Caco-2 (cell line): ENCODE data around the gene RFX3. TPM values are rescaled to one million over a fixed set of nuclear protein-coding genes. Genes with fewer than 3 reads are reported as not detected.

Experiments
- BruUV-seq: library from RNA; stranded (reverse); fragments of 400-500 nt; replicated peaks from 2 replicates; lab custom pipeline; 2021; lab: Mats Ljungman, UMichigan
- CTCF ChIA-PET: fragments of 300-600 bp; sonication (Branson Sonifier 250); formaldehyde crosslinking; loops from one replicate; lab custom pipeline; 2022; ENCODE audit warnings: antibody characterized with exemption; lab: Charles Lee
- POLR2A ChIA-PET: fragments of 300-600 bp; sonication (Branson Sonifier 250); formaldehyde crosslinking; loops from one replicate; lab custom pipeline; 2022; ENCODE audit warnings: antibody characterized with exemption; lab: Charles Lee
- DNase-seq, 2 experiments: peaks; one replicate each; pipeline versions ENCODE4 v3.0.0 to v3.0.0-alpha.2; 2020 to 2022
- H3K27me3 ChIP-seq: replicated peaks from 2 replicates; pipeline ENCODE4 v1.6.0; 2011; ENCODE audit warnings: low read length; ENCODE audit not compliant: control insufficient read depth, insufficient read depth
- H3K36me3 ChIP-seq: 2 replicates; pipeline ENCODE4 v1.5.1; 2011; ENCODE audit warnings: low read length; ENCODE audit not compliant: control insufficient read depth, insufficient read depth
- H3K4me1 ChIP-seq: fragments of 250-450 bp; sonication (Bioruptor Pico); 2 replicates; pipeline ENCODE4 v1.5.1; 2020; ENCODE audit warnings: mild to moderate bottlenecking
- H3K4me3 ChIP-seq: 2 replicates; pipeline ENCODE4 v1.5.1; 2011; ENCODE audit warnings: low read depth, mild to moderate bottlenecking, control low read depth, low read length
- H3K9me3 ChIP-seq: fragments of 250-450 bp; sonication (Bioruptor Pico); 2 replicates; pipeline ENCODE4 v1.5.1; 2020; ENCODE audit warnings: mild to moderate bottlenecking, moderate library complexity
- H3K27ac Mint-ChIP-seq: one replicate; pipeline ENCODE4 v1.8.0; 2022; ENCODE audit warnings: mixed read lengths; ENCODE audit not compliant: unreplicated experiment
- H3K27me3 Mint-ChIP-seq: one replicate; pipeline ENCODE4 v1.8.0; 2022; ENCODE audit warnings: mixed read lengths; ENCODE audit not compliant: insufficient read depth, unreplicated experiment
- H3K36me3 Mint-ChIP-seq: one replicate; pipeline ENCODE4 v1.8.0; 2022; ENCODE audit warnings: mild to moderate bottlenecking, mixed read lengths; ENCODE audit not compliant: insufficient read depth, unreplicated experiment
- H3K4me1 Mint-ChIP-seq: one replicate; pipeline ENCODE4 v1.8.0; 2022; ENCODE audit warnings: low read depth, mixed read lengths; ENCODE audit not compliant: unreplicated experiment
- H3K4me3 Mint-ChIP-seq: one replicate; pipeline ENCODE4 v1.8.0; 2022; ENCODE audit warnings: mild to moderate bottlenecking, moderate library complexity, mixed read lengths; ENCODE audit not compliant: unreplicated experiment
- H3K9me3 Mint-ChIP-seq: one replicate; pipeline ENCODE4 v1.8.0; 2022; ENCODE audit warnings: mixed read lengths; ENCODE audit not compliant: unreplicated experiment
- CTCF ChIP-seq, 2 experiments: fragments of 200-600 bp in 1 of 2; IDR thresholded peaks; 1 replicate in 1 of 2; 2 replicates in 1 of 2; pipeline versions ENCODE4 v1.5.1 to v1.8.0; 2011 to 2022; ENCODE audit warnings: antibody characterized with exemption in 1 of 2, control low read depth in 1 of 2, inconsistent platforms in 1 of 2, low read depth in 1 of 2, low read length in 1 of 2, mild to moderate bottlenecking in 1 of 2, moderate library complexity in 1 of 2; ENCODE audit not compliant: insufficient read depth in 1 of 2, severe bottlenecking in 1 of 2, unreplicated experiment in 1 of 2
- intact Hi-C: fragments of 100-400 bp; cut with micrococcal nuclease; formaldehyde crosslinking; loops from one replicate; pipeline ENCODE4 v1.10.0; 2022; ENCODE audit not compliant: unreplicated experiment
- total RNA-seq: library from RNA; stranded (reverse); gene quantifications from 2 replicates; pipeline ENCODE4 v1.2.3, GENCODE V29; 2022

Gene RFX3
- total RNA-seq, 1 experiment from 2014 or later = 4.2 TPM

GRCh38 chr9:3447788-3448187 is 78.0 kb downstream of the RFX3 start:
- ChIA-PET CTCF (no interaction called here), POLR2A (no interaction called here)
- Histone ChIP-seq H3K36me3 (no peaks in the 10 kb centered on the region), H3K27me3 (no peaks in the 10 kb centered on the region), H3K4me1 (no peaks in the 10 kb centered on the region), H3K4me3 (no peak overlapping the region), H3K9me3 (no peaks in the 10 kb centered on the region)
- no peak overlapping the region for H3K27ac Mint-ChIP-seq
- no peak for TF ChIP-seq CTCF (IDR thresholded peaks at IDR 0.05; ENCODE audit: insufficient read depth in 1 of 2, low read depth in 1 of 2, low read length in 1 of 2, severe bottlenecking in 1 of 2, unreplicated experiment in 1 of 2)
- no TSS peak for BruUV-seq
- H3K27me3 Mint-ChIP-seq = no peaks in the 10 kb centered on the region
- H3K4me3 Mint-ChIP-seq = no peak overlapping the region
- no peaks in the 10 kb centered on the region for H3K9me3 Mint-ChIP-seq
- intact Hi-C loops = no loop called here
- no peaks in the 10 kb centered on the region for H3K36me3 Mint-ChIP-seq
- no peaks in the 10 kb centered on the region for H3K4me1 Mint-ChIP-seq
- DNase-seq = no peak

GRCh38 chr9:3447143-3447542 is 78.7 kb downstream of the RFX3 start:
- TF ChIP-seq CTCF (IDR thresholded peaks at IDR 0.05; ENCODE audit: insufficient read depth in 1 of 2, low read depth in 1 of 2, low read length in 1 of 2, severe bottlenecking in 1 of 2, unreplicated experiment in 1 of 2) = no peak
- ChIA-PET CTCF (no interaction called here), POLR2A (no interaction called here)
- H3K36me3 Mint-ChIP-seq = no peaks in the 10 kb centered on the region
- H3K27me3 Mint-ChIP-seq = no peaks in the 10 kb centered on the region
- H3K4me3 ChIP-seq = no peak overlapping the region
- intact Hi-C loops = no loop called here
- H3K27ac Mint-ChIP-seq = no peak overlapping the region
- no peak overlapping the region for H3K4me3 Mint-ChIP-seq
- BruUV-seq = no TSS peak
- H3K36me3 ChIP-seq = no peaks in the 10 kb centered on the region
- no peaks in the 10 kb centered on the region for H3K4me1 Mint-ChIP-seq
- no peaks in the 10 kb centered on the region for H3K27me3 ChIP-seq
- no peaks in the 10 kb centered on the region for H3K9me3 Mint-ChIP-seq
- H3K4me1 ChIP-seq = no peaks in the 10 kb centered on the region
- no peaks in the 10 kb centered on the region for H3K9me3 ChIP-seq
- DNase-seq = no peak

- no peak for DNase-seq
- H3K27me3 ChIP-seq = no peaks in the 10 kb centered on the region
- no peak overlapping the region for H3K4me3 ChIP-seq
- ChIA-PET POLR2A (no interaction called here), CTCF (no interaction called here)
- Mint-ChIP-seq H3K9me3 (no peaks in the 10 kb centered on the region), H3K36me3 (no peaks in the 10 kb centered on the region), H3K27ac (no peak overlapping the region), H3K4me1 (no peaks in the 10 kb centered on the region), H3K4me3 (no peak overlapping the region), H3K27me3 (no peaks in the 10 kb centered on the region)
- no peaks in the 10 kb centered on the region for H3K9me3 ChIP-seq
- H3K36me3 ChIP-seq = no peaks in the 10 kb centered on the region
- intact Hi-C loops = no loop called here
- no TSS peak for BruUV-seq
- TF ChIP-seq CTCF (IDR thresholded peaks at IDR 0.05; ENCODE audit: insufficient read depth in 1 of 2, low read depth in 1 of 2, low read length in 1 of 2, severe bottlenecking in 1 of 2, unreplicated experiment in 1 of 2) = no peak
- H3K4me1 ChIP-seq = no peaks in the 10 kb centered on the region
Observed at GRCh38 chr9:3446313-3446712, 79.5 kb downstream of the RFX3 start.
